GM19240 (cell line): ENCODE measurements around the gene CKB.
"Not testable (repeated sequence)": the region's sequence is repeated elsewhere in the genome, so short reads cannot be mapped to it uniquely, and the experiment has no call there.

Source experiments
- DNase-seq: peaks from one replicate; pipeline ENCODE4 v3.0.0; 2011; ENCODE audit warnings: low spot score; ENCODE audit not compliant: insufficient read length

Gene CKB

DNA sequence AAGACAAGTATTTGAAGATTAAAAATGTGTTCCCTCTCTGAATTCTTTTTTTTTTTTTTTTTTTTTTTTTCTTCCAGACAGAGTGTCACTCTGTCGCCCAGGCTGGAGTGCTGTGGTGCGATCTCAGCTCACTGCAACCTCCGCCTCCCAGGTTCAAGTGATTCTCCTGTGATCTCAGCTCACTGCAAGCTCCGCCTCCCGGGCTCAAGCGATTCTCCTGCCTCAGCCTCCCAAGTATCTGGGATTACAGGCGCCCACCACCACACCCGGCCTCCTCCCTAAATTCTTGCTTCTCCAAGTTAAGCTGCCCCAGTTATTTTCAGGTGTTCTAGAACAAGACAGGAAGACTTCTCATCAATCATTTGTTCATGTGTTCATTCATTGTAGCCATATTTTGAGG is 10.4 kb downstream of the CKB start:
- not testable (repeated sequence) for DNase-seq

DNA sequence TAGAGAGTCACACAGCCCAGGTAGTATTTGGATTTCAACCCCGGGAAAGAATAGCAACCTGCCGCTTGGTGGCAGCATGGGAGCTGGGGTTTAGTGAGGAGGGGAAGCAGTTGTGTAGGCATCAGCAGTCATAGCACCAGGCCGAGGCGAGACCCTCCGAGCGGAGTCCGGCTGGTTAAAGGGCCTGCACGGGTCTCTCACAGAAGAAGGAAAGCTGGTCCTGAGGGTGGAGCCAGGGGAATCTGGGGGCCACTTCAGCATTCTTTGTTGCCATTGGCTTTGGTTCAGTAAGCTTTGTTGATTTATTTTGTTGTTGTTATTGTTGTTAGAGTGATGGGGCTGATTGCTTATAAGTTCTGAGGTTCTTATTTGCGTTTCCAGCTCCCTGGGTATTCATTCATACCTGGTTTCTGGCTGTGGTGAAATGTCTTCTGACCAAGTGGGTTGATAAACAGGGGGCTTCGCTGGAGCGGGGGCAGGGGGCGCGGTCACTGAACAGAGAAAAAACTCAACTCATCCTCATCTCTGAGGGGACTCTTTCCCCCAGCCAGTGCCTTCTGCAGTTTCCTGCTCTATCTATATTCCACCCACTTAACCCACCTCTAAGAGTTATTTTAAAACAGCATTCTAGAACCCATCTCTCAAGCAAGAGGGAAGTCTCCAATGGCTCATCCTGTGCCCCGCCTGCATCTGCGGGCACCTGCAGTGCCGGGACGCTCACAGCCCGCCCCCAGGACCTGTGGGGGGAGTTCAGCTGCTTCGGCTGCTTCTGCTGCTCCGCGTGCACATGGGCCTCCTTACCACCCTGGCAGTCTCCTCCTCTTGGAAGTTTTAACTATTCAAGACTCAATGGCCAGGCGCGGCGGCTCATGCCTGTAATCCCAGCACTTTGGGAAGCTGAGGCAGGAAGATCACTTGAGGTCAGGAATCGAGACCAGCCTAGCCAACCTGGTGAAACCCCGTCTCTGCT is 11.6 kb downstream of the CKB start:
- DNase-seq, result no peak

DNA sequence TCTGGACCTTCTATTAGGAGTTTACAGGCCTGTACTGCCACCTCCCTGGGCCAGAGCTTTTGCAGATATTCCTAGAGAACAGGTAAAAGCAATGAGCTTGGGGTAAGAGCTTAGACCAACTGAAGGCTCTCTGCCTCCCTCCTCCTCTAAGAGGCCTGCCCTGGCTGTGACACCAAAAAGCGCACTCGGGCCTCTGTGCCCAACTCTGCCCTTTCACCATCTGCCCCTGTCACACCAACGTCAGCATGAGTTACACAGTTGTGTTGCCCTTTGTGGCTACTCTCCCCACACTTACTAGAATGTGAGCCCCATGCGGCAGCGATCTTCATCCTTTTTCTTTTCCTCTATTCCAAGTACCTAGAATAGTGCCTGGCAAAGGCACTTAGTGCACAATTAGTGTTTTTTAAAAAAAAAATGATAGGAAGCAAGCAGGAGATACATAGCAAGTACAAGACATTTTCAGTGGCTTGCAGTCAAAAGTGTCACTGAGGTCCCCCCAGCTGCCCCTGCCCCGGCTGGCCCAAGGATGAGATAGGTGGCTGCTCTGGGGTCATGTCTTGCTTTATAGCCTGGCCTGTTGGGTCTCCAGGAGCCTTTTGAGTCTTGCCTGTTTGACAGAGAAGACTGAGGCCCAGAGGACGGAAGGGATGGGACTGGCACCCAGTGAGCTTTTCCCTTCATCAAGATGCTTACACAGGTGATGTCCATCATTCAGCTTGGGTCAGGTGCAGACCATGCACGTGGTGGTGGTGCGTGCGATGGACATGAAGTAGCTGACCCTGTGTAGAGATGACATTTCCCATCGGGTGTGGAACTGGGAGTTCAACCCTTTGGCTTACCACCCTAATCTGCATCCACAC is 12.5 kb downstream of the CKB start:
- no peak for DNase-seq

DNA sequence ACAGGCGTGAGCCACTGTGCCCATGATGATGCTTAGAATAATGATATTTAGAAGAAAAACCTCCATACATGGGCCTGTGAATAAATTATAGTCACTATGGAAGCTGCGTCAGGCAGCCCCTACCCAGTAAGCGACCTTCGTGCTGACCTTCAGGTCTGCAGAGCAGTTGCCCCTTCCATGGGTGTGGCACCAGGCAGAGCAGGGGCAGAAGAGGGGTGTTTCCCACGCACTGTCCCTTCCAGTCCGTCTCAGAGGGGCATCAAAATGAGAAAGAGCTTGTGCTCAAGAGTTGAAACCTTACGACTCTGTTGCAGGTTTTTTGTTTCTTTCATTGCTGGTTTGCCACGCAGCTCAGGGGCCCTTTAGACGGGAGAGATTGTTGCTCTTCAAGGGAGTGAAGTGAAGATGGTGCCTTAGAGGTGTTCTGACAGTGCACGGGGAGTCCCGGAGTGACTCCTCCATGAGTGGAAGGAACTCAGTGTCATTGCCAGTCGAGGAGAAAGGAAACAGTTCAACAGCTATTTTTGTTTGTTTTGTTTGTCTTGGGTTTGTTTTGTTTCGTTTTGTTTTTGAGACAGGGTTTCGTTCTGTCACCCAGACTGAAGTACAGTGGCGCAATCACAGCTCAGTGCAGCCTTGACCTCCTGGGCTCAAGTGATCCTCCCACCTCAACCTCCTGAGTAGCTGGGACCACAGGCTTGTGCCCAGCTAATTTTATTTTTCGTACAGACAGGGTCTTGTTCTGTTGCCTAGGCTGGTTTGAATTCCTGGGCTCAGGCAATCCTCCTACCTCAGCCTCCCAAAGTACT is 13.9 kb downstream of the CKB start:
- no peak for DNase-seq

DNA sequence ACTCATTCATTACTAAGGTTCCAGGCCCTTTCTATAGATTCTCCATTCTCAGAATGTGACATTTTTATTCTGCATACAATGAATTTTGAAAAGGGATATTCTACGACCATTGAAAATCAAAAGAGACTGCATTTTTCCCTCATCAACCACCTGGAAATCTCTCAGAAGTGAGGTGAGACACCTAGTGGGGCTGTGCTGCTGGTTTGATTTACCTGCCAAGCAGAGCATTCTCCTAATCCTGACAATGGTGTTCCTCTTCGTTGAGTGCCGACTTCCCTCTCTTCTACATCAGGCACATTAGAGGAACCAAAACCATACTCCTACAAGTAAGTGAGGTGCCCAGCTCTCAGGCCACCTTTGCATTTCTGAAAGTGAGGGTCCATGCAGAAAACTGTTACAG is 14.9 kb downstream of the CKB start:
- no peak for DNase-seq

DNA sequence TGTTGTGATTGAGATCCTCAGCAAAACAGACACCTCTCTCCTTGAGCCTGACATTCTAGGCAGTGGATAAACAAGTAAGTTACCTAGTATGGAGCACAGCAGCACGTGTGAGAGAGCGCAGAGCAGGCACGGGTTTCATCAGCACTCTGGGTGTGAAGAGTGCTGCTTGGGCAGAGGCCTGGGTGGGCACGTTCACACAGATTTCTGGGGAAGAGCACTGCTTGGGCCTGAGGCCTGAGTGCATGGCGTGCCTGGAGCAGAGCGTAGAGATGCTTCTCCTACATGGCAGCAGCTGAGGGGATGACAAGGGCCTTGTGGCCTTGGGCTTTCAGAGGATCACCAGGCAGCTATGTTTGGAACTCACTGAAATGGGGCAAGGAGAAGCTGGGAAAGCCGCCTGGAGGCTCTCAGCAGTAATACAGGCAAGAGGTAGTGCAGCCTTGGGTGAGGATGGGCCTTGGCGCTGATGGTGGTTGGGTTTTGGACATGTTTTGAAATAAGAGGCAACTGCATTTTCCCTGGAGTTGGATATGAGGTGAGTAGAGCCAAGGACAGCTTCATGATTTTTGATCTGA is 17.6 kb downstream of the CKB start:
- DNase-seq, result no peak

DNA sequence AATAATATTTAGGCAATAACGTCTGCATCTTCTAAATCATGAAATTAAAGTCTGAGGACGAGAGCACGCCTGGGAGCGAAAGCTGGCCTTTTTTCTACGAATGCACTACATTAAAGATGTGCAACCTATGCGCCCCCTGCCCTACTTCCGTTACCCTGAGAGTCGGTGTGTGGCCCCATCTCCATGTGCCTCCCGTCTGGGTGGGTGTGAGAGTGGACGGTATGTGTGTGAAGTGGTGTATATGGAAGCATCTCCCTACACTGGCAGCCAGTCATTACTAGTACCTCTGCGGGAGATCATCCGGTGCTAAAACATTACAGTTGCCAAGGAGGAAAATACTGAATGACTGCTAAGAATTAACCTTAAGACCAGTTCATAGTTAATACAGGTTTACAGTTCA is 19.3 kb downstream of the CKB start:
- DNase-seq, result no peak

DNA sequence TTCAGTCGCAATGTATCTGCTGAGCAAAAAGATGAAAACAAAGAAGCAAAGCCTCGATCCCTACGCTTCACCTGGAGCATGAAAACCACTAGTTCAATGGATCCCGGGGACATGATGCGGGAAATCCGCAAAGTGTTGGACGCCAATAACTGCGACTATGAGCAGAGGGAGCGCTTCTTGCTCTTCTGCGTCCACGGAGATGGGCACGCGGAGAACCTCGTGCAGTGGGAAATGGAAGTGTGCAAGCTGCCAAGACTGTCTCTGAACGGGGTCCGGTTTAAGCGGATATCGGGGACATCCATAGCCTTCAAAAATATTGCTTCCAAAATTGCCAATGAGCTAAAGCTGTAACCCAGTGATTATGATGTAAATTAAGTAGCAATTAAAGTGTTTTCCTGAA is 19.8 kb downstream of the CKB start:
- DNase-seq, result no peak

DNA sequence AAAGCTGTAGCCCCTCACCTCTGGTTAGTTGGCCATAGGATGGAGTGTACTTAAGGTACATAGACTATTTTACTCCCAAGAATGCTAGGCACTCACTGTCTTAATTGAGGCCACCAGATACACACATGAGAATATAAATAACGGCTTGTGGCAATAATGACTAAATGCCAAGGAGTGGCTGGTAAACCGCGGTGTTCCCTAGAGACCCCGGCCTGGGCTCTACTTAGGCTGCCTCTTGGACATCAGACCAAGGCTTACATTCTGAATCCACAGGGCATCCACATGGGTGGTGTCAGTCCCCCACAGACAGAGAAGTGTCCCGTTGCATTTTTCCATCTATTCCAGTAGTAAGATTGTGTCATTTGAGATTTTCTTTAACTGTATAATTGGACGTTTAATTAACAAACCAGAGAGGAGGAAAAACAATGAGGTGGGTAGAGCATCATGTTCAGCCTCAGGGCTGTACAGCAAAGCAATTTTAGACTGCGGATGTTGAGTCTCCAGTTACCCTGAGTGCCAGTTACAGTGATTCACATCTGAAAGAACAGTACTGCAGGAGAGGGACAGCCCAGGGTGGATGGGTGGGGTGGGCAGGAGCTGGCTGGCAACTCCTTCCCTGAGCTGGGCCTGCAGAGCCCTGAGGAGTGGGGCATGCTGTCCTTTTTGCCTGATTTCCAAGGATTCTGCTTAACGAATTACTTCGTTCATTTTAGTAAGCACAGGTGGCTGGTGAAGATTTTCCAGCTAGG is 20.5 kb downstream of the CKB start:
- DNase-seq, result no peak

DNA sequence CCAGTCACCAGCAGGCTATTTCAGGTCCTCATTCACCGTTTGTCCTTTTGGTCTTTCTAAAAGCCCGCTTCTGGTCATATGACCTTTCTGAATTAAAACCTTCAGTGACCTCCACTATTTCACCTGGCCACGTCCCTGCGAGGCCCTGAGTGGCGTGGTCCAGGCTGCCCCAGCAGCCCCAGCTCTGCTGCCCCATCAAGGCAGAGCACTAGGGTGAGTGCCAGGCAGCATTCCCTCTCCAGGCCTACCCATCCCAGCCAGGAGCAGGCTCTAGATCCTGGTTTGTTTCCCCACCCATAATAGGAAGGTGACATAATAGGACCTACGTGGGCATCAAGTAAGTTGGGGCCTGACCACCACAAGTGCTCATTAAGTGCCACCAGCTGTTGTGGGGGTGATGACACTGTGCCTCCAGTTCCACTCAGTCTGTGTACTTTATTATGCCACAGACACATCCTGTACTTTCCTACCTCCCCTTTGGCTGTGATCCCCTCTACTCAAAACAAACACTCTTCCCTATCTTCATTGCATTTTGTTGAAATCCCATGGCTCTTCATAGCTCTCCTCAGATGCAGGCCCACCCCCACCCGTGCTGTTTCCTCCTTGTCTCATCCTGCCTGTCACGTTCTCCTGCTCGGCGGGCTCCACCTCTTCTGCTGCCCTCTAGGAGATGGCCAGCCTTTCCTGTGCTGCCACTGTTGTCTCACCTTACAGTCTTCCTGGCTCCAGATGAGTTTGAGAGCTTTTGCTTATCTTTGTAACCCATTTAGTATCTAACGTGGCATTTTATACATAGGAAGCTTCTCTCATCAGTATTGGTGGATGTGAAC is 21.4 kb downstream of the CKB start:
- DNase-seq, result no peak

DNA sequence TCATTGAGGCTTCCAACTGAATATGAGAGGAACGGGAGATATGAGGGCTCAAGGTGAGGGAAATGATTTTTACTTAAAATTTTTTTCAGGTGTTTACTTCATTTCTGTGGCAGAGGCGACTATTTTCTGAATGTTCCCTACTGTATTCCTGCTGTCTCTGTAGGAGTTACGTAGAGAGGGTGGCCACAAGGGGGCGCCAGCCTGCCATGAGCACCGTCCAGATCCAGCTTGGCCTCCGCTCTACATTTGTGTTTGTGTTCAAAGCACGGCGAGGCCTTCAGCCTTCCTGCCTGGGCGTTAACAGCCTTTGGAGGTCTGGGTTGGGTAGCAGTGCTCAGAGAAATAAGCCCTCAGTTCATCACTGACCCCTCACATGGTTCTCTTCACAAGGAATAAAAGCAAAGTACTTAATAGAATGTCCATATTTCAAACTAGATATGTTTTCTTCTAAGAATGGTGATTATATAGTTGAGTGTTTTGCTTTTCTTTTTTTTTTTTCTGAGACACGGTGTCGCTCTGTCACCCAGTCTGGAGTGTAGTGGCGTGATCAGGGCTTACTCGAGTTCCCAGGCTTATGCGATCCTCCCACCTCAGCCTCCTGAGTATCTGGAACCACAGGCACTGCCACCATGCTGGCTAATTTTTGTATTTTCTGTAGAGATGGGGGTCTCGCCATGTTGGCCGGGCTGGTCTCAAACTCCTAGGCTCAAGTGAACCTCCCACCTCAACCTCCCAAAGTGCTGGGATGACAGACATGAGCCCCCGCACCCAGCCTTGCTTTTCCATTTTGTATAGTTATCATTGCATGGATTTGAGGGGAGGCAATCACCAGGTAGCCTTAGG is 22.3 kb downstream of the CKB start:
- DNase-seq, result no peak

DNA sequence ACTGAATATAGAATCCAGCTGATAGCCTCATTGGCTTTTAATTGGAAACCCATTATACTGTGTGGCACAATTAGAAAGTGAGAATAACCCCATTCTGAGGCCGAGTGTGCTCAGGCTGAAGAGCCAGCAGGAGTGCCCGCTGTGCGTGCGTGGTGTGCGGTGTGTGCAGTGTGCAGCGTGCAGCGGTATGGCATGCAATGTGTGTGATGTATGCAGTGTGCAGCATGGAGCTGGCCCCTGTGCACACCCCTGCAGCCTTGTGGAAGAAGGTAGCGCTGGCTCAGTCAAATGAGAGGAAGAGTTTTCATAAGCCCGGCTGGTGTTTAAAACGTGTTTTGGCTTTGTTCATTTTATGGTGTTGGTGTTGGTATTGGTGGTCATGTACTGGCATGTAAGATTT is 22.9 kb downstream of the CKB start:
- DNase-seq, result no peak

DNA sequence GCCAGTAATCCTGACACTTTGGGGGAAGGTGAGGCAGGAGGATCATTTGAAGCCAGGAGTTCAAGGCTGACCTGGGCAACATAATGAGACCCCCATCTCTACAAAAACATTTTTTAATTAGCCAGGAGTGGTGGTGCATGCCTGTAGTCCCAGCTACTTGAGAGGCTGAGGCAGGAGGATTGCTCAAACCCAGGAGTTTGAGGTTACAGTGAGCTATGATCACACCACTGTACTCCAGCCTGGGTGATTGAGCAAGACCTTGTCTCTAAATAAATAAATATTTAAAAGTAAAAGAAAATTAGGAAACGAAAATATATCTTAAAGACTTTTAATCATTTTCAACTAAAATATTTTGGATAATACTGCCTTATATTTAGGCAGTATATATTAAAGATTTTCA is 25.9 kb downstream of the CKB start:
- no peak for DNase-seq

DNA sequence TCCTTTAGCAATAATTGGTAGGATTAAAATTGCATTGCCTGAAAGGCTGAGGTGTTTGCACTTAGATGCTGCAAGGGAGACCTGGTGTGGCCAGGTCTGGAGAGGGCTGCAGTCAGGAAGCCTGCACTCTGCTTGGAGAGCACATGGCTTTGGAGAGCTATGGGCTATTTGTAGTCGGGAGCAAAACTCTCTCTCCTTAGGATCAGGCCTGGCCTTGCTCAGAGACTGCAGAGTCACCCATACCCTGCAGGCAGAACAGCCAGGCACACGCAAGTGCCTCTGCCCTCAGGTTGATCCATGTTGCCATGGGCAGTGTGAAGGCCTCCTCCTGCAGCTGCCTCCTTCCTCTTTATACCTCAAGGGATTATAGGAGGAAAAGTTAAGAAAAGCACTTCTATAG is 26.8 kb downstream of the CKB start:
- DNase-seq, result no peak

DNA sequence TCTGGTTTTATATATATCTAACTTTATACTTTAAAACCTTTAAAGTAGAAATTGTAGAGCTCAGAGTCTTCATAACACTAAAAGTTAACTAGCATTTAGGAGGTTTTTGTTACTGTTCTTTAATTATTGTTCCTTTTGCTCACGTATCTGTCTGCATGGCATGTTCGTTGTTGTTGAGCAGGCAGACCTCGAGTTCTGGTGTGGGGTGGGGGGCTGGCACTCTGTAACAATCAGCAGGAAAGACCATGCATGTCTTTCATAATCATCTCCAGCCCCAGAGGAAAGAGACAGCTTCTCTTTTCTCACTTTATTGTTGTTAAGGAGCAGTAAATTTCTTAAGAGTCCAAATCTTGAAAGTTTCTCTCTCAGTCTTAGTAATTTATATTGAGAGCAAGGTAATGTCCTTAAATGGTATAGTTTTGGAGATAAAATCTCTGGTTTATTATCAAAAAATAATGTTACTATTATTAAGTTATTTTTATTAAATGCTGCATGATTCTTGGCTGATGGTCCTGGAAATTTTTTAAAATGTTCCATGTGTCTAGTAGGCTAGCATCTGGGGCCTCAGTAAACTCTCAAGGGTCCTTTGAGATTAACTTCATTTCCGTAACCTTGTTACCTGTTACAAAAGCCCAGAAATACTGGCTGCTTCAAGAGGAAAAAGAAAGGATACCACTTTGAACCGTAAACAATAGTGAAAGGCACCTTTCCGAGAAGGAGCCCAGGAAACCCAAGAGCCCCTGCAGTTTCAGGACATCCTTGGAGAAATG is 30.3 kb downstream of the CKB start:
- DNase-seq, result no peak

DNA sequence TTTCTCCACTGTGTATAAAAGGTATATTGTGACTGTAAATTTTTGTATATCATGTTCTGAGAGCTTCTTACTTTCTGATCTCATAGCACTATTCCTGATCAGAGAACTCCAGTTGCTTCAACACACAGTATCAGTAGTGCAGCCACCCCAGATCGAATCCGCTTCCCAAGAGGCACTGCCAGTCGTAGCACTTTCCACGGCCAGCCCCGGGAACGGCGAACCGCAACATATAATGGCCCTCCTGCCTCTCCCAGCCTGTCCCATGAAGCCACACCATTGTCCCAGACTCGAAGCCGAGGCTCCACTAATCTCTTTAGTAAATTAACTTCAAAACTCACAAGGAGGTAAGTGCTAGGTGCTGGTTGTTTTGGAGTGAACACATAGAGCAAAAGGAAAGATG is 30.9 kb downstream of the CKB start:
- DNase-seq, result no peak

DNA sequence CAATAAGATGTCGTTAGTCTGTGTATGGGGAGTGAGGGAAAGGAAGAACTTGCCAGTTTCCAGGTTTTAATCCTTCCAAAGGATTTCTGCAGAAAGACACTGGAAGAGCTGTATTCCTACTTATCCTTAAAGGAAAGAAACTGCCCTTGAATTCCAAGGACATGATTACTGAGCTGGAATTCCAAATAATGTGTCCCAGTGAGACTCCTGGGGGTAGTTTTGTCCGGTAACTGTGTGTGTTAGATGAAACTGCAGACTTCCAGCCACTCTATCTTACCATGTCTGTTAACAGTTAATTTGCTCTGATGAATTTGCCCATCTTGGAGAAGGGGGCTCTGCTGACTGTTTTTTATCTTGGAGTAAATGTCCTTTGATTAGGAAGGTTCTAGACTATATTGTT is 33.0 kb downstream of the CKB start:
- no peak for DNase-seq

DNA sequence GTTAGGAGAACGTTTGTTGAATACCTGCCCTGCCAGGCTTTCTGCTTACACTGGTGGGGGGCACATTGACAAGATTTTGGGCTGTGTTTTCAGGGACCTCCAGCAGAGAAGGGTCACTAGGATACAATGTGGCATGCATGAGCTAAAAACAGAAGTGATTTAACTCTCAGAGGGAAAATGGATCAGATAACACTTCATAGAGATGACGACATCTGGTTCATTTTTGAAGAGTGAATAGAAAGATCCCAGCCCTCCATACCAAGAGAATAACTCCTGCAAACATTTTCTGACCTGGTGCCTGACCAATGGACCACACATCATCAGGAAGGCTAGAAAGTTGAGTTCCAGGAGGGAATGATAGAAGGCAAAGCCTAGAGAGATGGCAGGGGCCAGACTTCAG is 33.7 kb downstream of the CKB start:
- DNase-seq, result no peak
